Breast epithelium (tissue), 3 donors: Measurements from ENCODE around the gene VWC2L.

Experiments
- POLR2A ChIP-seq: fragments of 450-650 bp; IDR thresholded peaks from one replicate; pipeline ENCODE4 v1.6.1; 2016; ENCODE audit warnings: antibody characterized with exemption, mild to moderate bottlenecking, moderate library complexity
- TF ChIP-seq, protein P1 (sequence below), 3 donors: fragments of 450-650 bp; IDR thresholded peaks; one replicate each; pipeline ENCODE4 v1.5.1; 2016 to 2017; ENCODE audit warnings: antibody characterized with exemption in 3 of 3, mild to moderate bottlenecking in 3 of 3, moderate library complexity in 3 of 3

DNA sequence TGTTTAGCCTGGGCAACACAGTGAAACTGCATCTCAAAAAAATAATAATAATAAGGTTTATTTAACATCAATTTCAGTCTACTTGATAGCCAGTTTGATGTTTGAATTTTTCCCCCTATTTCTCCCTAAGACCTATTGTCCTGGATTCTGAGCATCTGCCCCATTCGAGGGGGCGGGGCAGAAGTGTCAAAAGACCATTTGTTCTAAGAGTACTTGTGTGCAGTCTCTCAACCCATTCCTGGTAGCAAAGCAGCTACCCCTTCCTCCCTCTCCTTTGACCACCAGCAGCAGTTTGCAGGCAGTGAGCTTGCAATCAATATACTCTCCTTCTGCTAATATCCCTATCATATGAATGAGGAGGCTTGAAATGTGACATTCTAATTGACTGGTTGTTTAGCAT is 71.9 kb downstream of the VWC2L start:
- TF ChIP-seq, protein P1, sequence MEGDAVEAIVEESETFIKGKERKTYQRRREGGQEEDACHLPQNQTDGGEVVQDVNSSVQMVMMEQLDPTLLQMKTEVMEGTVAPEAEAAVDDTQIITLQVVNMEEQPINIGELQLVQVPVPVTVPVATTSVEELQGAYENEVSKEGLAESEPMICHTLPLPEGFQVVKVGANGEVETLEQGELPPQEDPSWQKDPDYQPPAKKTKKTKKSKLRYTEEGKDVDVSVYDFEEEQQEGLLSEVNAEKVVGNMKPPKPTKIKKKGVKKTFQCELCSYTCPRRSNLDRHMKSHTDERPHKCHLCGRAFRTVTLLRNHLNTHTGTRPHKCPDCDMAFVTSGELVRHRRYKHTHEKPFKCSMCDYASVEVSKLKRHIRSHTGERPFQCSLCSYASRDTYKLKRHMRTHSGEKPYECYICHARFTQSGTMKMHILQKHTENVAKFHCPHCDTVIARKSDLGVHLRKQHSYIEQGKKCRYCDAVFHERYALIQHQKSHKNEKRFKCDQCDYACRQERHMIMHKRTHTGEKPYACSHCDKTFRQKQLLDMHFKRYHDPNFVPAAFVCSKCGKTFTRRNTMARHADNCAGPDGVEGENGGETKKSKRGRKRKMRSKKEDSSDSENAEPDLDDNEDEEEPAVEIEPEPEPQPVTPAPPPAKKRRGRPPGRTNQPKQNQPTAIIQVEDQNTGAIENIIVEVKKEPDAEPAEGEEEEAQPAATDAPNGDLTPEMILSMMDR (IDR thresholded peaks at IDR 0.05): no peak
- TF ChIP-seq POLR2A: no peak
